ENCODE measurements around the gene HAPSTR1.
"Not testable (repeated sequence)": the region's sequence is repeated elsewhere in the genome, so short reads cannot be mapped to it uniquely, and the experiment has no call there.

The HAPSTR1 gene

GRCh38 chr16:9090960-9091866 is at the start of gene HAPSTR1:
TSS of gene HAPSTR1 (plus strand) at chr16:9091644. CDS start at chr16:9092045, 401 bp downstream.
- peak within 1 kb of the TSS; percentile 79 for H3K4me3 ChIP-seq (ENCODE audit: low read depth, low read length)
- DNase-seq (ENCODE audit: low read depth): peak; percentile 100
- TF ChIP-seq POLR2A (IDR thresholded peaks at IDR 0.05; ENCODE audit: extremely low read depth, insufficient read length): peak; percentile 92
- TF ChIP-seq MAX (IDR thresholded peaks at IDR 0.05; ENCODE audit: low read depth, low read length): peak; percentile 56
- no peak for TF ChIP-seq CTCF (IDR thresholded peaks at IDR 0.05; ENCODE audit: low read depth, low read length)
- TF ChIP-seq MYC (IDR thresholded peaks at IDR 0.05; ENCODE audit: low read depth, low read length): no peak; the same call in 1 of the 2 replicates

- TF ChIP-seq CTCF (IDR thresholded peaks at IDR 0.05; ENCODE audit: low read depth, low read length) (no peak), MYC (IDR thresholded peaks at IDR 0.05; ENCODE audit: low read depth, low read length) (no peak), MAX (IDR thresholded peaks at IDR 0.05; ENCODE audit: low read depth, low read length) (no peak), POLR2A (IDR thresholded peaks at IDR 0.05; ENCODE audit: extremely low read depth, insufficient read length) (no peak)
Observed at GRCh38 chr16:9042533-9042932, 48.9 kb upstream of the HAPSTR1 start.

GRCh38 chr16:9042964-9043680 is 48.3 kb upstream of the HAPSTR1 start:
- TF ChIP-seq MAX (IDR thresholded peaks at IDR 0.05; ENCODE audit: low read depth, low read length): no peak
- no peak for DNase-seq (ENCODE audit: low read depth)
- H3K4me3 ChIP-seq (ENCODE audit: low read depth, low read length): no peak overlapping the region

More at GRCh38 chr16:9042533-9042932, 48.9 kb upstream of the HAPSTR1 start:
- DNase-seq (ENCODE audit: low read depth): no peak
- H3K4me3 ChIP-seq (ENCODE audit: low read depth, low read length): no peak overlapping the region

GRCh38 chr16:9045562-9045961 is 45.9 kb upstream of the HAPSTR1 start:
- H3K4me3 ChIP-seq (ENCODE audit: low read depth, low read length); DNase-seq (ENCODE audit: low read depth): not testable (repeated sequence)

- TF ChIP-seq CTCF (IDR thresholded peaks at IDR 0.05; ENCODE audit: low read depth, low read length) (no peak), MAX (IDR thresholded peaks at IDR 0.05; ENCODE audit: low read depth, low read length) (no peak), MYC (IDR thresholded peaks at IDR 0.05; ENCODE audit: low read depth, low read length) (no peak), POLR2A (IDR thresholded peaks at IDR 0.05; ENCODE audit: extremely low read depth, insufficient read length) (no peak)
Observed at GRCh38 chr16:9046667-9047055, 44.8 kb upstream of the HAPSTR1 start.

GRCh38 chr16:9047689-9048301 is 43.6 kb upstream of the HAPSTR1 start:
- no peak for TF ChIP-seq POLR2A (IDR thresholded peaks at IDR 0.05; ENCODE audit: extremely low read depth, insufficient read length)
- no peak for TF ChIP-seq MYC (IDR thresholded peaks at IDR 0.05; ENCODE audit: low read depth, low read length)
- no peak for TF ChIP-seq MAX (IDR thresholded peaks at IDR 0.05; ENCODE audit: low read depth, low read length)
- no peak for TF ChIP-seq CTCF (IDR thresholded peaks at IDR 0.05; ENCODE audit: low read depth, low read length)
- no peak overlapping the region for H3K4me3 ChIP-seq (ENCODE audit: low read depth, low read length)
- peak; percentile 92 for DNase-seq (ENCODE audit: low read depth)

More at GRCh38 chr16:9046667-9047055, 44.8 kb upstream of the HAPSTR1 start:
- DNase-seq (ENCODE audit: low read depth): no peak
- no peak overlapping the region for H3K4me3 ChIP-seq (ENCODE audit: low read depth, low read length)
